ENCODE data around the gene SLC24A4. TPM values are rescaled to one million over a fixed set of nuclear protein-coding genes. Genes with fewer than 3 reads are reported as not detected.

Gene SLC24A4
- total RNA-seq, 1 donor from 2014 or later: 1.1 TPM

DNA sequence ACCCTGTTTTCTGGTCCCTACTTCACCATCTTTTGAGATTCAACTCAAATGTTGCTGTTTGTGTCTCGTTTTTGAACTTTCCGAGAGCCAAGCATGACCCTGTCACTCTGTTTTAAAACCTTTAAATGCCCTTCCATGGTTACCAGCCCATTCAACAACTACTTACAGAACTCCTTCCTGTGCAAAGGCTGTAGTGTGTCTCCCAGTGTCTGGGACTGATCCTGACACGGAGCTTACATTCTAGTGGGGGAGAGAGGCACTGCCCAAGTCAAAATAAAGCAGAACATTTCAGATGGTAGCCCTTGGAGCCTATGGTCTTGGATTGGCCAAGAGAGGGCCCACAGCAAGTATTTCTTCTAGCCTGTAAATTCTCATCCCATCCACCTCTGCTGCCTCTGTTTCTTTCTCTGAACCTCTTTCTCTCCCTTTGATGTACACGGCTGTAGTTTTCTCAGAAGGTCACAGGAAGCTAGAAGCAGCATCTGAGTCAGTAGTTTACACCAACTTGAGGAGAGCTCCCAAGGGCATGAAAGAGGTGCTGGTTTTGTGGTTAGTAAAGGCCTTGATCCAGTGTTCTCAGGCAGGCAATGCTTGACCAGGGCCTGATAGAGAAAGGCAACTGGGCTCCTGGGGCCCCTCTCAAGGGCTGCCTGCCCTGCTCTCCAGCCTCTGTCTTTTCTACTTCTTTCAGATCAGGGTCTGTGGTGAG lies 42.3 kb upstream of the SLC24A4 start:
- Mint-ChIP-seq H3K27ac (ENCODE audit: unreplicated experiment) (no peak overlapping the region), H3K36me3 (ENCODE audit: low read depth, unreplicated experiment) (no peaks in the 10 kb centered on the region), H3K4me1 (ENCODE audit: unreplicated experiment) (no peaks in the 10 kb centered on the region), H3K4me3 (ENCODE audit: unreplicated experiment) (no peak overlapping the region), H3K9me3 (ENCODE audit: unreplicated experiment) (no peaks in the 10 kb centered on the region), H3K27me3 (ENCODE audit: unreplicated experiment) (peaks cover 5% of the 10 kb centered on the region)
- TF ChIP-seq, protein P1, sequence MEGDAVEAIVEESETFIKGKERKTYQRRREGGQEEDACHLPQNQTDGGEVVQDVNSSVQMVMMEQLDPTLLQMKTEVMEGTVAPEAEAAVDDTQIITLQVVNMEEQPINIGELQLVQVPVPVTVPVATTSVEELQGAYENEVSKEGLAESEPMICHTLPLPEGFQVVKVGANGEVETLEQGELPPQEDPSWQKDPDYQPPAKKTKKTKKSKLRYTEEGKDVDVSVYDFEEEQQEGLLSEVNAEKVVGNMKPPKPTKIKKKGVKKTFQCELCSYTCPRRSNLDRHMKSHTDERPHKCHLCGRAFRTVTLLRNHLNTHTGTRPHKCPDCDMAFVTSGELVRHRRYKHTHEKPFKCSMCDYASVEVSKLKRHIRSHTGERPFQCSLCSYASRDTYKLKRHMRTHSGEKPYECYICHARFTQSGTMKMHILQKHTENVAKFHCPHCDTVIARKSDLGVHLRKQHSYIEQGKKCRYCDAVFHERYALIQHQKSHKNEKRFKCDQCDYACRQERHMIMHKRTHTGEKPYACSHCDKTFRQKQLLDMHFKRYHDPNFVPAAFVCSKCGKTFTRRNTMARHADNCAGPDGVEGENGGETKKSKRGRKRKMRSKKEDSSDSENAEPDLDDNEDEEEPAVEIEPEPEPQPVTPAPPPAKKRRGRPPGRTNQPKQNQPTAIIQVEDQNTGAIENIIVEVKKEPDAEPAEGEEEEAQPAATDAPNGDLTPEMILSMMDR (IDR thresholded peaks at IDR 0.05; ENCODE audit: unreplicated experiment): no peak
- DNase-seq (ENCODE audit: low spot score): no peak

DNA sequence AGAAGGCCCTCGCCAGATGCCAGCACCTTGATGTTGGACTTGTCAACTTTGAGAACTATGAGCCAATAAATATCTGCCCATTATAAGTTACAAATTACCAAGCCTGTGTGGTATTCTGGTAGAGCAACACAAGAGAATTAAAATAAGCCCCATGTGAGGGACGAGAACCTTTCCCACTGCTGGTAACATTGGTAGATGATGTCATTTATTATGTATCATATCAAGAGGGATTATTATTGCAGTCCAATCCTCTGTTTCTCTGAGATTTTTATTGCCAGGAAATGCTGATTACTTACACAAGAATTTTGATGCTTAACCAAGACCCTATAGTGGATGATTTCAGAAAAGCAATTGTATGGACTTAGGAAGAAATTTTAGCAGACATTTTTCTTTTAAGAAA lies 40.3 kb upstream of the SLC24A4 start:
- TF ChIP-seq, protein P1 (IDR thresholded peaks at IDR 0.05; ENCODE audit: unreplicated experiment): no peak
- DNase-seq (ENCODE audit: low spot score): no peak
- Mint-ChIP-seq H3K9me3 (ENCODE audit: unreplicated experiment) (no peaks in the 10 kb centered on the region), H3K27ac (ENCODE audit: unreplicated experiment) (no peak overlapping the region), H3K4me3 (ENCODE audit: unreplicated experiment) (no peak overlapping the region), H3K27me3 (ENCODE audit: unreplicated experiment) (peaks cover 3% of the 10 kb centered on the region), H3K36me3 (ENCODE audit: low read depth, unreplicated experiment) (peaks cover 4% of the 10 kb centered on the region), H3K4me1 (ENCODE audit: unreplicated experiment) (no peaks in the 10 kb centered on the region)

DNA sequence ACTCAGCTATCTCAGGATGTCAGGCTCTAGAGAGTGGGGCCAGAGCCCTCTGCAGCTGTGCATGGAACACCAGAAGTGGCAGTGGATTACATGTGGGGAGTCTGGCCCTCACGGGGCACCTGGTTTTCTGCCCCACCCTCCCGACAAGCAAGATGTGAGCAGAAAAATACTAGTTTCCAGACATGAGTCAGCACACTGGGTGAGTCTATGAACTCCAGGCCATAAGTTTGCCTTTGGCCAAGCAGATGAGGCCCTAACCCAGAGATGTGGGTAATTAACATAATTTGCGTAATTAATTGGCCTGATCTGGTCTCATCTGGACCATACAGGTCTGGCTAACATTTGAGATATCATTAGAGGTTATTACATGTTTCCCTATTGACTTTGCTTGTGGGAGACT lies 37.7 kb upstream of the SLC24A4 start:
- peaks cover 2% of the 10 kb centered on the region for H3K27me3 Mint-ChIP-seq (ENCODE audit: unreplicated experiment)
- no peak overlapping the region for H3K4me3 Mint-ChIP-seq (ENCODE audit: unreplicated experiment)
- TF ChIP-seq, protein P1 (IDR thresholded peaks at IDR 0.05; ENCODE audit: unreplicated experiment): no peak
- H3K27ac Mint-ChIP-seq (ENCODE audit: unreplicated experiment): no peak overlapping the region
- no peak for DNase-seq (ENCODE audit: low spot score)
- H3K4me1 Mint-ChIP-seq (ENCODE audit: unreplicated experiment): peaks cover 13% of the 10 kb centered on the region
- H3K9me3 Mint-ChIP-seq (ENCODE audit: unreplicated experiment): no peaks in the 10 kb centered on the region
- H3K36me3 Mint-ChIP-seq (ENCODE audit: low read depth, unreplicated experiment): peaks cover 4% of the 10 kb centered on the region

DNA sequence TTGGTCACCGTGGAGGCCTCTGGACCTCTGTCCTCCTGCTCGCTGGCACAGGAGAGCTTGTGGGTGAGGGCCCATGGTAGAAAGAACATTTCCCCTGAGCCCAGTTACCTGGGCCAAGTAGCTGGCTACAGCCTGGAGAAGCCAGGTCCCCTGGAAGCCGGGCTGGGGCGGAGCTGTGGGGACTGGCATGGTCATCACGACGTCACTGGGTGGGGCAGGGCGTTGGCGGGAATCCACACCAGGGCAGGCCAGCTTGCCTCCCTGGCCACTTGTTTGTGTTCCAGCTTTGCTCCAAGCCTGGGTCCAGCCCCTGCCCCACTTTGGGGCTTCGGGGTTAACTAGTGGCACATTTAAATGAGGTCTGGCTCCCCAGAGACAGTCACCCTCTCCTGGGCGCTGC lies 35.0 kb upstream of the SLC24A4 start:
- H3K9me3 Mint-ChIP-seq (ENCODE audit: unreplicated experiment): no peaks in the 10 kb centered on the region
- H3K4me1 Mint-ChIP-seq (ENCODE audit: unreplicated experiment): peaks cover 13% of the 10 kb centered on the region
- peaks cover 4% of the 10 kb centered on the region for H3K36me3 Mint-ChIP-seq (ENCODE audit: low read depth, unreplicated experiment)
- TF ChIP-seq, protein P1 (IDR thresholded peaks at IDR 0.05; ENCODE audit: unreplicated experiment): no peak
- H3K27me3 Mint-ChIP-seq (ENCODE audit: unreplicated experiment): peaks cover 2% of the 10 kb centered on the region
- DNase-seq (ENCODE audit: low spot score): no peak
- no peak overlapping the region for H3K4me3 Mint-ChIP-seq (ENCODE audit: unreplicated experiment)
- no peak overlapping the region for H3K27ac Mint-ChIP-seq (ENCODE audit: unreplicated experiment)

DNA sequence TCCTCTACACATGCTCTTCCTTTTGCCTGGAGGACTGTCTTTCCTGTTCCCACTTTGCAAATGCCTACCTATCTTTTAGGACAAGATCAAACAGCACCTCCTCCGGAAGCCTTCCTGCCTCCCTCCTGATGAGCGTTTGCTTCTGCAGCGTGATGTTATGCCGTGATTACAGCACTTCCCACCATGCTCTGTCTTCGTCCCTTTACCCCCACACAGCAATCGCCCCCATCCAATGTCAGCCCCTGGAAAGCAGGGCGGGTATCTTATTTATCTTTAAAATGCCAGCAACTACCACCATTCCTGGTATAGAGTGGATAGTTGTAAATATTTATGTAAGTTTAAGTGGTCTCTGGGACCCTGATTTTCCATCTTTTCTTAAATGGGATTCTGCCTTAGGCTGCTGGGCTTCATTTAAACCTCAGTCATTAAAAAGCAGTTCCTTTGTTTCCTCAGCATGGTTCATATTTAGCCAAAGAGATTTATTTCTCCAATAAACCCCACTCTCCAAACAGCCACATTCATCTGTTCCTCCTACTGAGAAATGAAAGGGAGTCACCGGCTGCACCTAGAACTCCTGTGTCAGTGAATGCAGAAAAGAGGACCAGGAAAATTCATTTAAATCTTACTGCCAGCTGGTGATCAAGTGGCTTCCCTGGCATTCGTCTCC lies 33.8 kb upstream of the SLC24A4 start:
- DNase-seq (ENCODE audit: low spot score): no peak
- Mint-ChIP-seq H3K36me3 (ENCODE audit: low read depth, unreplicated experiment) (peaks cover 4% of the 10 kb centered on the region), H3K27ac (ENCODE audit: unreplicated experiment) (no peak overlapping the region), H3K27me3 (ENCODE audit: unreplicated experiment) (peaks cover 2% of the 10 kb centered on the region), H3K4me1 (ENCODE audit: unreplicated experiment) (peaks cover 13% of the 10 kb centered on the region), H3K9me3 (ENCODE audit: unreplicated experiment) (no peaks in the 10 kb centered on the region), H3K4me3 (ENCODE audit: unreplicated experiment) (no peak overlapping the region)
- TF ChIP-seq, protein P1 (IDR thresholded peaks at IDR 0.05; ENCODE audit: unreplicated experiment): no peak

Measured in endothelial cell (in vitro differentiated cells).